GM23338 (cell line): ENCODE data around the gene SUCNR1. TPM values are rescaled to one million over a fixed set of nuclear protein-coding genes. Genes with fewer than 3 reads are reported as not detected.

Source experiments
- ATAC-seq: fragments of 200-7000 bp; cut with Tn5 transposase; 3 replicates; pipeline ENCODE4 v1.9.1; 2020
- DNase-seq: peaks from one replicate; pipeline ENCODE4 v3.0.0-alpha.2; 2015; ENCODE audit warnings: low spot score
- H2AFZ ChIP-seq: fragments of 200-600 bp; sonication (generic); 2 replicates; pipeline ENCODE4 v1.8.0; 2016; ENCODE audit warnings: antibody characterized with exemption, mild to moderate bottlenecking, moderate library complexity
- H3F3A ChIP-seq: fragments of 200-600 bp; sonication (generic); replicated peaks from 2 replicates; pipeline ENCODE4 v1.8.0; 2017; ENCODE audit warnings: antibody characterized with exemption, mixed run types, low read depth
- H3K27ac ChIP-seq: fragments of 200-600 bp; sonication (generic); 2 replicates; pipeline ENCODE4 v1.6.1; 2016; ENCODE audit warnings: low read depth
- H3K27me3 ChIP-seq: fragments of 200-600 bp; sonication (generic); 2 replicates; pipeline ENCODE4 v1.8.0; 2016; ENCODE audit warnings: mild to moderate bottlenecking, mixed run types, moderate library complexity; ENCODE audit not compliant: insufficient read depth
- H3K36me3 ChIP-seq: fragments of 200-600 bp; sonication (generic); 2 replicates; pipeline ENCODE4 v1.8.0; 2016; ENCODE audit warnings: mild to moderate bottlenecking; ENCODE audit not compliant: insufficient read depth
- H3K4me1 ChIP-seq: fragments of 200-600 bp; sonication (generic); 2 replicates; pipeline ENCODE4 v1.8.0; 2016; ENCODE audit warnings: mild to moderate bottlenecking, moderate library complexity; ENCODE audit not compliant: insufficient read depth
- H3K4me2 ChIP-seq: fragments of 200-600 bp; sonication (generic); 2 replicates; pipeline ENCODE4 v1.7.1; 2017; ENCODE audit warnings: mixed run types
- H3K4me3 ChIP-seq: fragments of 200-600 bp; sonication (generic); 2 replicates; pipeline ENCODE4 v1.6.1; 2016; ENCODE audit warnings: mixed run types
- H3K79me2 ChIP-seq: fragments of 200-600 bp; sonication (generic); replicated peaks from 2 replicates; pipeline ENCODE4 v1.8.0; 2017; ENCODE audit warnings: mild to moderate bottlenecking; ENCODE audit not compliant: insufficient read depth
- H3K9me2 ChIP-seq: fragments of 200-600 bp; sonication (generic); 2 replicates; pipeline ENCODE4 v1.8.0; 2017; ENCODE audit not compliant: insufficient read depth
- H4K20me1 ChIP-seq: fragments of 200-600 bp; sonication (generic); replicated peaks from 2 replicates; pipeline ENCODE4 v1.8.0; 2017; ENCODE audit warnings: mild to moderate bottlenecking; ENCODE audit not compliant: insufficient read depth
- H3K27ac Mint-ChIP-seq: 2 replicates; pipeline ENCODE4 v1.8.0; 2020; ENCODE audit warnings: inconsistent platforms, mild to moderate bottlenecking, moderate library complexity, mixed read lengths
- H3K27me3 Mint-ChIP-seq: 3 replicates; pipeline ENCODE4 v1.8.0; 2022; ENCODE audit warnings: low read depth, mild to moderate bottlenecking, moderate library complexity, mixed read lengths, inconsistent platforms; ENCODE audit not compliant: insufficient read depth, poor library complexity
- H3K36me3 Mint-ChIP-seq: 3 replicates; pipeline ENCODE4 v1.8.0; 2021; ENCODE audit warnings: low read depth, mild to moderate bottlenecking, inconsistent platforms, moderate library complexity, mixed read lengths
- H3K4me1 Mint-ChIP-seq: 3 replicates; pipeline ENCODE4 v1.8.0; 2020; ENCODE audit warnings: mild to moderate bottlenecking, inconsistent platforms, mixed read lengths
- H3K4me3 Mint-ChIP-seq: 3 replicates; pipeline ENCODE4 v1.8.0; 2021; ENCODE audit warnings: moderate library complexity, mild to moderate bottlenecking, inconsistent platforms, mixed read lengths
- H3K9me3 Mint-ChIP-seq: 3 replicates; pipeline ENCODE4 v1.8.0; 2020; ENCODE audit warnings: moderate library complexity, mild to moderate bottlenecking, inconsistent platforms, mixed read lengths
- CREB1 ChIP-seq: fragments of 250-450 bp; sonication (Bioruptor Pico); IDR thresholded peaks from 2 replicates; pipeline ENCODE4 v1.5.0; 2020; ENCODE audit warnings: low read depth, mild to moderate bottlenecking, moderate library complexity
- EZH2phosphoT487 ChIP-seq: fragments of 200-600 bp; sonication (generic); IDR thresholded peaks from one replicate; pipeline ENCODE4 v1.8.1; 2018; ENCODE audit warnings: antibody characterized with exemption; ENCODE audit not compliant: unreplicated experiment
- JUNB ChIP-seq: IDR thresholded peaks from one replicate; pipeline ENCODE4 v1.6.1; 2016; ENCODE audit warnings: antibody characterized with exemption; ENCODE audit not compliant: unreplicated experiment
- NANOG ChIP-seq: IDR thresholded peaks from 2 replicates; pipeline ENCODE4 v1.6.1; 2016; ENCODE audit warnings: antibody characterized with exemption, borderline replicate concordance
- POLR2AphosphoS5 ChIP-seq: IDR thresholded peaks from 2 replicates; pipeline ENCODE4 v1.6.1; 2016; ENCODE audit warnings: antibody characterized with exemption, low read depth
- STAT1 ChIP-seq: IDR thresholded peaks from one replicate; pipeline ENCODE4 v1.6.1; 2016; ENCODE audit warnings: antibody characterized with exemption; ENCODE audit not compliant: unreplicated experiment
- ZNF114 ChIP-seq: fragments of 250-450 bp; sonication (Bioruptor Pico); IDR thresholded peaks from 2 replicates; pipeline ENCODE4 v1.5.0; 2020; ENCODE audit warnings: mild to moderate bottlenecking, moderate library complexity
- ZNF331 ChIP-seq: fragments of 250-450 bp; sonication (Bioruptor Pico); IDR thresholded peaks from 2 replicates; pipeline ENCODE4 v1.5.0; 2020; ENCODE audit warnings: low read depth, mild to moderate bottlenecking, moderate library complexity
- polyA plus RNA-seq: library from polyadenylated mRNA; unstranded; fragments of >200 nt; fragmentation: Nextera tagmentation; extraction: Ambion mirVana; gene quantifications from 2 replicates; pipeline ENCODE4 v1.2.1, GENCODE V29; 2016
- total RNA-seq: library from RNA; depleted of rRNA; stranded (reverse); fragments of >200 nt; shearing (Covaris generic); gene quantifications from 2 replicates; pipeline ENCODE4 v1.2.3, GENCODE V29; 2014
- TF ChIP-seq, protein P1 (sequence below): IDR thresholded peaks from 2 replicates; pipeline ENCODE4 v1.6.1; 2016; ENCODE audit warnings: antibody characterized with exemption
- TF ChIP-seq, protein P2 (sequence below): IDR thresholded peaks from one replicate; pipeline ENCODE4 v1.6.1; 2018; ENCODE audit warnings: antibody characterized with exemption; ENCODE audit not compliant: unreplicated experiment
- TF ChIP-seq, protein P3 (sequence below): fragments of 250-450 bp; sonication (Bioruptor Pico); IDR thresholded peaks from 2 replicates; pipeline ENCODE4 v1.5.0; 2020; ENCODE audit warnings: mild to moderate bottlenecking, moderate library complexity
- TF ChIP-seq, protein P4 (sequence below), 2 experiments: fragments of 200-600 bp in 1 of 2; sonication (generic) in 1 of 2; conservative IDR thresholded peaks; 2 replicates each; pipeline versions ENCODE4 v1.5.1 to v1.6.1; 2016 to 2017; ENCODE audit warnings: antibody characterized with exemption in 2 of 2, low read depth in 2 of 2, mild to moderate bottlenecking in 2 of 2, moderate library complexity in 1 of 2

Gene SUCNR1
- total and polyA plus RNA-seq, 2 experiments from 2014 or later: not detected

DNA sequence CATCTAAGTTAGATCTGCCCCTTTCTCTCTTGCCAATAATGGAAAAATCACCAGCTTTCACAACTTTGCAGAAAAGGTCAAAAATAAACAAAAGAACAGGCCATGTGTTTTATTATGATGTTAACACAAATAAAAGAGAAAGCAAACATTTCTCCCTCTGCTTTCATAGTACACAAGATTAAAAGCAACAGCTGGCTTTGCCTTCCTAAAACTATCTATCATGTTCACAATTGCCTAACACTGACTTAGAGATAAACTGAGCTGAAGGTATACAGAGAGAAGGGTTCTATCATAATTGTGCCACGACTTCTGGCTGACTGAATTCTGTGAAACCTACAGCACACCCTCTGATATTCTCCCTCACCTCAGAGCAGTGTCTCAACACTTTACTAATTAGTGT, 30.2 kb upstream of the SUCNR1 start:
- Mint-ChIP-seq H3K27me3 (no peaks in the 10 kb centered on the region), H3K27ac (no peak overlapping the region), H3K4me3 (no peak overlapping the region), H3K4me1 (no peaks in the 10 kb centered on the region; the same call in 2 of the 3 replicates), H3K9me3 (no peaks in the 10 kb centered on the region), H3K36me3 (no peaks in the 10 kb centered on the region)
- Histone ChIP-seq H3K27me3 (no peaks in the 10 kb centered on the region), H4K20me1 (no peaks in the 10 kb centered on the region), H3F3A (no peaks in the 10 kb centered on the region), H3K79me2 (no peaks in the 10 kb centered on the region), H3K27ac (no peak overlapping the region), H3K9me2 (no peaks in the 10 kb centered on the region), H2AFZ (no peak overlapping the region), H3K4me3 (no peak overlapping the region), H3K4me2 (no peak overlapping the region), H3K36me3 (no peaks in the 10 kb centered on the region), H3K4me1 (no peaks in the 10 kb centered on the region)
- ATAC-seq: no peak
- TF ChIP-seq ZNF114 (CRISPR knock-in tag) (no peak), CREB1 (no peak), POLR2AphosphoS5 (no peak), NANOG (no peak), JUNB (no peak), ZNF331 (no peak), STAT1 (no peak), EZH2phosphoT487 (no peak)
- TF ChIP-seq, protein P1, sequence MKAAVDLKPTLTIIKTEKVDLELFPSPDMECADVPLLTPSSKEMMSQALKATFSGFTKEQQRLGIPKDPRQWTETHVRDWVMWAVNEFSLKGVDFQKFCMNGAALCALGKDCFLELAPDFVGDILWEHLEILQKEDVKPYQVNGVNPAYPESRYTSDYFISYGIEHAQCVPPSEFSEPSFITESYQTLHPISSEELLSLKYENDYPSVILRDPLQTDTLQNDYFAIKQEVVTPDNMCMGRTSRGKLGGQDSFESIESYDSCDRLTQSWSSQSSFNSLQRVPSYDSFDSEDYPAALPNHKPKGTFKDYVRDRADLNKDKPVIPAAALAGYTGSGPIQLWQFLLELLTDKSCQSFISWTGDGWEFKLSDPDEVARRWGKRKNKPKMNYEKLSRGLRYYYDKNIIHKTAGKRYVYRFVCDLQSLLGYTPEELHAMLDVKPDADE: no peak
- TF ChIP-seq, protein P2, sequence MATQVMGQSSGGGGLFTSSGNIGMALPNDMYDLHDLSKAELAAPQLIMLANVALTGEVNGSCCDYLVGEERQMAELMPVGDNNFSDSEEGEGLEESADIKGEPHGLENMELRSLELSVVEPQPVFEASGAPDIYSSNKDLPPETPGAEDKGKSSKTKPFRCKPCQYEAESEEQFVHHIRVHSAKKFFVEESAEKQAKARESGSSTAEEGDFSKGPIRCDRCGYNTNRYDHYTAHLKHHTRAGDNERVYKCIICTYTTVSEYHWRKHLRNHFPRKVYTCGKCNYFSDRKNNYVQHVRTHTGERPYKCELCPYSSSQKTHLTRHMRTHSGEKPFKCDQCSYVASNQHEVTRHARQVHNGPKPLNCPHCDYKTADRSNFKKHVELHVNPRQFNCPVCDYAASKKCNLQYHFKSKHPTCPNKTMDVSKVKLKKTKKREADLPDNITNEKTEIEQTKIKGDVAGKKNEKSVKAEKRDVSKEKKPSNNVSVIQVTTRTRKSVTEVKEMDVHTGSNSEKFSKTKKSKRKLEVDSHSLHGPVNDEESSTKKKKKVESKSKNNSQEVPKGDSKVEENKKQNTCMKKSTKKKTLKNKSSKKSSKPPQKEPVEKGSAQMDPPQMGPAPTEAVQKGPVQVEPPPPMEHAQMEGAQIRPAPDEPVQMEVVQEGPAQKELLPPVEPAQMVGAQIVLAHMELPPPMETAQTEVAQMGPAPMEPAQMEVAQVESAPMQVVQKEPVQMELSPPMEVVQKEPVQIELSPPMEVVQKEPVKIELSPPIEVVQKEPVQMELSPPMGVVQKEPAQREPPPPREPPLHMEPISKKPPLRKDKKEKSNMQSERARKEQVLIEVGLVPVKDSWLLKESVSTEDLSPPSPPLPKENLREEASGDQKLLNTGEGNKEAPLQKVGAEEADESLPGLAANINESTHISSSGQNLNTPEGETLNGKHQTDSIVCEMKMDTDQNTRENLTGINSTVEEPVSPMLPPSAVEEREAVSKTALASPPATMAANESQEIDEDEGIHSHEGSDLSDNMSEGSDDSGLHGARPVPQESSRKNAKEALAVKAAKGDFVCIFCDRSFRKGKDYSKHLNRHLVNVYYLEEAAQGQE: no peak
- TF ChIP-seq, protein P3, sequence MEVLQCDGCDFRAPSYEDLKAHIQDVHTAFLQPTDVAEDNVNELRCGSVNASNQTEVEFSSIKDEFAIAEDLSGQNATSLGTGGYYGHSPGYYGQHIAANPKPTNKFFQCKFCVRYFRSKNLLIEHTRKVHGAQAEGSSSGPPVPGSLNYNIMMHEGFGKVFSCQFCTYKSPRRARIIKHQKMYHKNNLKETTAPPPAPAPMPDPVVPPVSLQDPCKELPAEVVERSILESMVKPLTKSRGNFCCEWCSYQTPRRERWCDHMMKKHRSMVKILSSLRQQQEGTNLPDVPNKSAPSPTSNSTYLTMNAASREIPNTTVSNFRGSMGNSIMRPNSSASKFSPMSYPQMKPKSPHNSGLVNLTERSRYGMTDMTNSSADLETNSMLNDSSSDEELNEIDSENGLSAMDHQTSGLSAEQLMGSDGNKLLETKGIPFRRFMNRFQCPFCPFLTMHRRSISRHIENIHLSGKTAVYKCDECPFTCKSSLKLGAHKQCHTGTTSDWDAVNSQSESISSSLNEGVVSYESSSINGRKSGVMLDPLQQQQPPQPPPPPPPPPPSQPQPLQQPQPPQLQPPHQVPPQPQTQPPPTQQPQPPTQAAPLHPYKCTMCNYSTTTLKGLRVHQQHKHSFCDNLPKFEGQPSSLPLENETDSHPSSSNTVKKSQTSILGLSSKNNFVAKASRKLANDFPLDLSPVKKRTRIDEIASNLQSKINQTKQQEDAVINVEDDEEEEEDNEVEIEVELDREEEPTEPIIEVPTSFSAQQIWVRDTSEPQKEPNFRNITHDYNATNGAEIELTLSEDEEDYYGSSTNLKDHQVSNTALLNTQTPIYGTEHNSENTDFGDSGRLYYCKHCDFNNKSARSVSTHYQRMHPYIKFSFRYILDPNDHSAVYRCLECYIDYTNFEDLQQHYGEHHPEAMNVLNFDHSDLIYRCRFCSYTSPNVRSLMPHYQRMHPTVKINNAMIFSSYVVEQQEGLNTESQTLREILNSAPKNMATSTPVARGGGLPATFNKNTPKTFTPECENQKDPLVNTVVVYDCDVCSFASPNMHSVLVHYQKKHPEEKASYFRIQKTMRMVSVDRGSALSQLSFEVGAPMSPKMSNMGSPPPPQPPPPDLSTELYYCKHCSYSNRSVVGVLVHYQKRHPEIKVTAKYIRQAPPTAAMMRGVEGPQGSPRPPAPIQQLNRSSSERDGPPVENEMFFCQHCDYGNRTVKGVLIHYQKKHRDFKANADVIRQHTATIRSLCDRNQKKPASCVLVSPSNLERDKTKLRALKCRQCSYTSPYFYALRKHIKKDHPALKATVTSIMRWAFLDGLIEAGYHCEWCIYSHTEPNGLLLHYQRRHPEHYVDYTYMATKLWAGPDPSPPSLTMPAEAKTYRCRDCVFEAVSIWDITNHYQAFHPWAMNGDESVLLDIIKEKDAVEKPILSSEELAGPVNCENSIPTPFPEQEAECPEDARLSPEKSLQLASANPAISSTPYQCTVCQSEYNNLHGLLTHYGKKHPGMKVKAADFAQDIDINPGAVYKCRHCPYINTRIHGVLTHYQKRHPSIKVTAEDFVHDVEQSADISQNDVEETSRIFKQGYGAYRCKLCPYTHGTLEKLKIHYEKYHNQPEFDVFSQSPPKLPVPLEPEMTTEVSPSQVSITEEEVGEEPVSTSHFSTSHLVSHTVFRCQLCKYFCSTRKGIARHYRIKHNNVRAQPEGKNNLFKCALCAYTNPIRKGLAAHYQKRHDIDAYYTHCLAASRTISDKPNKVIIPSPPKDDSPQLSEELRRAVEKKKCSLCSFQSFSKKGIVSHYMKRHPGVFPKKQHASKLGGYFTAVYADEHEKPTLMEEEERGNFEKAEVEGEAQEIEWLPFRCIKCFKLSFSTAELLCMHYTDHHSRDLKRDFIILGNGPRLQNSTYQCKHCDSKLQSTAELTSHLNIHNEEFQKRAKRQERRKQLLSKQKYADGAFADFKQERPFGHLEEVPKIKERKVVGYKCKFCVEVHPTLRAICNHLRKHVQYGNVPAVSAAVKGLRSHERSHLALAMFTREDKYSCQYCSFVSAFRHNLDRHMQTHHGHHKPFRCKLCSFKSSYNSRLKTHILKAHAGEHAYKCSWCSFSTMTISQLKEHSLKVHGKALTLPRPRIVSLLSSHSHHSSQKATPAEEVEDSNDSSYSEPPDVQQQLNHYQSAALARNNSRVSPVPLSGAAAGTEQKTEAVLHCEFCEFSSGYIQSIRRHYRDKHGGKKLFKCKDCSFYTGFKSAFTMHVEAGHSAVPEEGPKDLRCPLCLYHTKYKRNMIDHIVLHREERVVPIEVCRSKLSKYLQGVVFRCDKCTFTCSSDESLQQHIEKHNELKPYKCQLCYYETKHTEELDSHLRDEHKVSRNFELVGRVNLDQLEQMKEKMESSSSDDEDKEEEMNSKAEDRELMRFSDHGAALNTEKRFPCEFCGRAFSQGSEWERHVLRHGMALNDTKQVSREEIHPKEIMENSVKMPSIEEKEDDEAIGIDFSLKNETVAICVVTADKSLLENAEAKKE (CRISPR knock-in tag): no peak
- TF ChIP-seq, protein P4, sequence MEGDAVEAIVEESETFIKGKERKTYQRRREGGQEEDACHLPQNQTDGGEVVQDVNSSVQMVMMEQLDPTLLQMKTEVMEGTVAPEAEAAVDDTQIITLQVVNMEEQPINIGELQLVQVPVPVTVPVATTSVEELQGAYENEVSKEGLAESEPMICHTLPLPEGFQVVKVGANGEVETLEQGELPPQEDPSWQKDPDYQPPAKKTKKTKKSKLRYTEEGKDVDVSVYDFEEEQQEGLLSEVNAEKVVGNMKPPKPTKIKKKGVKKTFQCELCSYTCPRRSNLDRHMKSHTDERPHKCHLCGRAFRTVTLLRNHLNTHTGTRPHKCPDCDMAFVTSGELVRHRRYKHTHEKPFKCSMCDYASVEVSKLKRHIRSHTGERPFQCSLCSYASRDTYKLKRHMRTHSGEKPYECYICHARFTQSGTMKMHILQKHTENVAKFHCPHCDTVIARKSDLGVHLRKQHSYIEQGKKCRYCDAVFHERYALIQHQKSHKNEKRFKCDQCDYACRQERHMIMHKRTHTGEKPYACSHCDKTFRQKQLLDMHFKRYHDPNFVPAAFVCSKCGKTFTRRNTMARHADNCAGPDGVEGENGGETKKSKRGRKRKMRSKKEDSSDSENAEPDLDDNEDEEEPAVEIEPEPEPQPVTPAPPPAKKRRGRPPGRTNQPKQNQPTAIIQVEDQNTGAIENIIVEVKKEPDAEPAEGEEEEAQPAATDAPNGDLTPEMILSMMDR (conservative IDR thresholded peaks at IDR 0.05; ENCODE audit: low read depth in 2 of 2): no peak
- no peak for DNase-seq
